HepG2 (cell line): ENCODE measurements around the gene ZC3H12A. TPM values are rescaled to one million over a fixed set of nuclear protein-coding genes. Genes with fewer than 3 reads are reported as not detected.

Source experiments
- AHR ChIP-seq: IDR thresholded peaks from 2 replicates; pipeline ENCODE4 v1.6.1; 2018; ENCODE audit warnings: missing genetic modification reagents, missing compliant biosample characterization
- ATAD3A ChIP-seq: sonication (generic); formaldehyde crosslinking; IDR thresholded peaks from 2 replicates; pipeline ENCODE4 v1.4.0; 2020; ENCODE audit warnings: missing genetic modification reagents
- CCAR2 ChIP-seq: fragments of 200-400 bp; formaldehyde crosslinking; optimal IDR thresholded peaks from 2 replicates; pipeline ENCODE3; 2018; ENCODE audit warnings: low read depth, mild to moderate bottlenecking, low read length, moderate library complexity
- HDAC6 ChIP-seq: fragments of 200-600 bp; sonication (generic); IDR thresholded peaks from 2 replicates; pipeline ENCODE4 v1.7.0; 2017; ENCODE audit warnings: mild to moderate bottlenecking, antibody characterized with exemption, low read length, low read depth
- HNF4A ChIP-seq: sonication (generic); formaldehyde crosslinking; IDR thresholded peaks from 2 replicates; pipeline ENCODE4 v1.4.0; 2020; ENCODE audit warnings: missing genetic modification reagents
- HOXA3 ChIP-seq: sonication (generic); formaldehyde crosslinking; IDR thresholded peaks from 2 replicates; pipeline ENCODE4 v1.5.0; 2020; ENCODE audit warnings: missing genetic modification reagents
- JARID2 ChIP-seq: sonication (generic); formaldehyde crosslinking; IDR thresholded peaks from 2 replicates; pipeline ENCODE4 v1.8.1; 2023; ENCODE audit warnings: missing genetic modification reagents, inconsistent platforms; ENCODE audit not compliant: insufficient replicate concordance
- KDM1A ChIP-seq: IDR thresholded peaks from 2 replicates; pipeline ENCODE4 v1.6.1; 2016; ENCODE audit warnings: missing compliant biosample characterization
- NFE2L1 ChIP-seq: sonication (generic); formaldehyde crosslinking; IDR thresholded peaks from 2 replicates; pipeline ENCODE4 v1.4.0; 2020; ENCODE audit warnings: missing genetic modification reagents, mild to moderate bottlenecking, borderline replicate concordance
- RFXANK ChIP-seq: IDR thresholded peaks from 2 replicates; pipeline ENCODE4 v1.6.1; 2016
- ZFX ChIP-seq: sonication (generic); formaldehyde crosslinking; IDR thresholded peaks from 2 replicates; pipeline ENCODE4 v1.4.0; 2020; ENCODE audit warnings: mild to moderate bottlenecking, low read depth, missing genetic modification reagents, moderate library complexity
- ZNF792 ChIP-seq: IDR thresholded peaks from 2 replicates; pipeline ENCODE4 v1.6.1; 2016
- ZNF841 ChIP-seq: sonication (generic); formaldehyde crosslinking; IDR thresholded peaks from 2 replicates; pipeline ENCODE4 v1.8.1; 2023; ENCODE audit warnings: missing genetic modification reagents, borderline replicate concordance
- ZSCAN30 ChIP-seq: sonication (generic); formaldehyde crosslinking; IDR thresholded peaks from 2 replicates; pipeline ENCODE4 v1.5.0; 2020; ENCODE audit warnings: mild to moderate bottlenecking, missing genetic modification reagents
- polyA plus RNA-seq, 8 experiments: library from polyadenylated mRNA; depleted of rRNA in 3 of 8; stranded (reverse) in 7 of 8; unstranded in 1 of 8; fragments of >200 nt; fragmentation: Illumina TruSeq in 4 of 8; extraction: Trizol in 4 of 8; gene quantifications; 2 replicates each; pipeline versions ENCODE4 v1.2.1 to v1.2.3, GENCODE V29; 2011 to 2016; ENCODE audit warnings: low read depth in 4 of 8, missing spikeins in 1 of 8, mixed read lengths in 1 of 8; ENCODE audit not compliant: insufficient read depth in 1 of 8
- total RNA-seq, 5 experiments: library from RNA; depleted of rRNA; stranded (reverse); fragments of >200 nt; fragmentation: Illumina TruSeq; extraction: Trizol; gene quantifications; 2 replicates each; pipeline ENCODE4 v1.2.3, GENCODE V29; 2016; ENCODE audit warnings: low read depth in 1 of 5
- TF ChIP-seq, protein P1 (sequence below): sonication (generic); formaldehyde crosslinking; IDR thresholded peaks from 2 replicates; pipeline ENCODE4 v1.4.0; 2020; ENCODE audit warnings: missing genetic modification reagents, mild to moderate bottlenecking, borderline replicate concordance
- TF ChIP-seq, protein P2 (sequence below): sonication (generic); formaldehyde crosslinking; IDR thresholded peaks from 2 replicates; pipeline ENCODE4 v1.4.0; 2020; ENCODE audit warnings: missing genetic modification reagents, borderline replicate concordance
- TF ChIP-seq, protein P3 (sequence below): sonication (generic); formaldehyde crosslinking; IDR thresholded peaks from 2 replicates; pipeline ENCODE4 v1.4.0; 2020; ENCODE audit warnings: missing genetic modification reagents, borderline replicate concordance

The ZC3H12A gene
- total and polyA plus RNA-seq, 2 of the 13 experiments (the other 11 are each of a cell fraction or from before 2014, with no cell fraction given): 6.8 to 13.3 TPM

DNA sequence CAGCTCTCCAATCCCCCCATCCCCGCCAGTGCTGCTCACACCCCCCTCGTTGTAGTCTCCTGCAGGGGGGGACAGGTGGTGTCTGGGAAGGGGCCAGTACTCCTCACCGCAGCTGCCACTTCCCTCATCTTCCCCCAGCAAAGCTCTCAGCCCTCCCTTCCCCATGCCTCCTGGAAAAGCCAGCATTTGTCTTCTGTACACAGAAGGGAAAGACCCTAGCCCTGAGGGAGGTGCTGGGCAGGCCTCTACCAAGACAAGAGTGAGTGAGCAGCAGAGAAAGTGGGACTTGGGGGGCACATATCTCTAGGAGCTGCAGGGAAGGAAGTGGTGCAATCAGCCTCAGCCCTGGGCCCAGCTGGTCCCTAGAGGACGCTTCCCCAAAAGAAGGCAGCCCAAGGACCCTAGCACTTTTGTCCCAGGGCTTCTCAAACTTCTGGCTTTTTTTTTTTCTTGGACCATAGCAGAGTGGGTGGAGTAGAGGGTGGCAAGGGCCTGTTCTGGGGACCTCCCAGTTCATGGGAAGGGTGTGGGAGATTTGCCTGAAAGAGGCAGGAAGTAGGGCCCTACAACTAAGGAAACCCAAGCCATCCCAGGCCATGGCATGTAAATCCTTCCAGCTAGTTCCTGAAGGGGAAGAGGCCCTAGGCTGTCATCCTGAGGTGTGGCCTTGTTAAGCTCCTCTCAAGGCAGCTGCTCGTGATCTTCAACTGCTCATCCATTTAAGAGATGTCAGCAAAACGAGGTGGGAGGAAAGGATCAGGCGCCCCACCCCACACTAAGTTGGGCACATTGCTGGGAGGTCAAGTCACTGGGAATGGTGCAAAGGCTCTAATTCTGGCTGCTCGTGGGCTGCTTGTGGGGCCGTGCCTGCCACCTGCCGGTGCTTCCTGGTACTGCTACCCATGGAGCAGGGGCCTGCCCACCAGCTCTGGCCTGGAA, 12.6 kb downstream of the ZC3H12A start (continued):
- TF ChIP-seq, protein P1, sequence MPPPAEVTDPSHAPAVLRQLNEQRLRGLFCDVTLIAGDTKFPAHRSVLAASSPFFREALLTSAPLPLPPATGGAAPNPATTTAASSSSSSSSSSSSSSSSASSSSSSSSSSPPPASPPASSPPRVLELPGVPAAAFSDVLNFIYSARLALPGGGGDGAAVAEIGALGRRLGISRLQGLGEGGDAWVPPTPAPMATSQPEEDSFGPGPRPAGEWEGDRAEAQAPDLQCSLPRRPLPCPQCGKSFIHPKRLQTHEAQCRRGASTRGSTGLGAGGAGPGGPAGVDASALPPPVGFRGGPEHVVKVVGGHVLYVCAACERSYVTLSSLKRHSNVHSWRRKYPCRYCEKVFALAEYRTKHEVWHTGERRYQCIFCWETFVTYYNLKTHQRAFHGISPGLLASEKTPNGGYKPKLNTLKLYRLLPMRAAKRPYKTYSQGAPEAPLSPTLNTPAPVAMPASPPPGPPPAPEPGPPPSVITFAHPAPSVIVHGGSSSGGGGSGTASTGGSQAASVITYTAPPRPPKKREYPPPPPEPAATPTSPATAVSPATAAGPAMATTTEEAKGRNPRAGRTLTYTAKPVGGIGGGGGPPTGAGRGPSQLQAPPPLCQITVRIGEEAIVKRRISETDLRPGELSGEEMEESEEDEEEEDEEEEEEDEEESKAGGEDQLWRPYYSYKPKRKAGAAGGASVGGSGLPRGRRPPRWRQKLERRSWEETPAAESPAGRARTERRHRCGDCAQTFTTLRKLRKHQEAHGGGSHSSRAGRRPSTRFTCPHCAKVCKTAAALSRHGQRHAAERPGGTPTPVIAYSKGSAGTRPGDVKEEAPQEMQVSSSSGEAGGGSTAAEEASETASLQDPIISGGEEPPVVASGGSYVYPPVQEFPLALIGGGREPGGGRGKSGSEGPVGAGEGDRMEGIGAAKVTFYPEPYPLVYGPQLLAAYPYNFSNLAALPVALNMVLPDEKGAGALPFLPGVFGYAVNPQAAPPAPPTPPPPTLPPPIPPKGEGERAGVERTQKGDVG (CRISPR knock-in tag): no peak
- TF ChIP-seq ZFX (0 out of 2 replicates have a peak, but pooled peaks have one; percentile 16), NFE2L1 (CRISPR knock-in tag) (no peak), HNF4A (no peak; the same call in 1 of the 2 replicates), JARID2 (CRISPR knock-in tag) (no peak), HDAC6 (no peak), RFXANK (CRISPR knock-in tag) (no peak), ZSCAN30 (CRISPR knock-in tag) (no peak), KDM1A (CRISPR knock-in tag) (no peak), ZNF841 (CRISPR knock-in tag) (no peak), ATAD3A (CRISPR knock-in tag) (no peak), CCAR2 (no peak), HOXA3 (no peak), ZNF792 (no peak), AHR (CRISPR knock-in tag) (no peak)
- TF ChIP-seq, protein P2, sequence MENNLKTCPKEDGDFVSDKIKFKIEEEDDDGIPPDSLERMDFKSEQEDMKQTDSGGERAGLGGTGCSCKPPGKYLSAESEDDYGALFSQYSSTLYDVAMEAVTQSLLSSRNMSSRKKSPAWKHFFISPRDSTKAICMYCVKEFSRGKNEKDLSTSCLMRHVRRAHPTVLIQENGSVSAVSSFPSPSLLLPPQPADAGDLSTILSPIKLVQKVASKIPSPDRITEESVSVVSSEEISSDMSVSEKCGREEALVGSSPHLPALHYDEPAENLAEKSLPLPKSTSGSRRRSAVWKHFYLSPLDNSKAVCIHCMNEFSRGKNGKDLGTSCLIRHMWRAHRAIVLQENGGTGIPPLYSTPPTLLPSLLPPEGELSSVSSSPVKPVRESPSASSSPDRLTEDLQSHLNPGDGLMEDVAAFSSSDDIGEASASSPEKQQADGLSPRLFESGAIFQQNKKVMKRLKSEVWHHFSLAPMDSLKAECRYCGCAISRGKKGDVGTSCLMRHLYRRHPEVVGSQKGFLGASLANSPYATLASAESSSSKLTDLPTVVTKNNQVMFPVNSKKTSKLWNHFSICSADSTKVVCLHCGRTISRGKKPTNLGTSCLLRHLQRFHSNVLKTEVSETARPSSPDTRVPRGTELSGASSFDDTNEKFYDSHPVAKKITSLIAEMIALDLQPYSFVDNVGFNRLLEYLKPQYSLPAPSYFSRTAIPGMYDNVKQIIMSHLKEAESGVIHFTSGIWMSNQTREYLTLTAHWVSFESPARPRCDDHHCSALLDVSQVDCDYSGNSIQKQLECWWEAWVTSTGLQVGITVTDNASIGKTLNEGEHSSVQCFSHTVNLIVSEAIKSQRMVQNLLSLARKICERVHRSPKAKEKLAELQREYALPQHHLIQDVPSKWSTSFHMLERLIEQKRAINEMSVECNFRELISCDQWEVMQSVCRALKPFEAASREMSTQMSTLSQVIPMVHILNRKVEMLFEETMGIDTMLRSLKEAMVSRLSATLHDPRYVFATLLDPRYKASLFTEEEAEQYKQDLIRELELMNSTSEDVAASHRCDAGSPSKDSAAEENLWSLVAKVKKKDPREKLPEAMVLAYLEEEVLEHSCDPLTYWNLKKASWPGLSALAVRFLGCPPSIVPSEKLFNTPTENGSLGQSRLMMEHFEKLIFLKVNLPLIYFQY (CRISPR knock-in tag): no peak
- TF ChIP-seq, protein P3, sequence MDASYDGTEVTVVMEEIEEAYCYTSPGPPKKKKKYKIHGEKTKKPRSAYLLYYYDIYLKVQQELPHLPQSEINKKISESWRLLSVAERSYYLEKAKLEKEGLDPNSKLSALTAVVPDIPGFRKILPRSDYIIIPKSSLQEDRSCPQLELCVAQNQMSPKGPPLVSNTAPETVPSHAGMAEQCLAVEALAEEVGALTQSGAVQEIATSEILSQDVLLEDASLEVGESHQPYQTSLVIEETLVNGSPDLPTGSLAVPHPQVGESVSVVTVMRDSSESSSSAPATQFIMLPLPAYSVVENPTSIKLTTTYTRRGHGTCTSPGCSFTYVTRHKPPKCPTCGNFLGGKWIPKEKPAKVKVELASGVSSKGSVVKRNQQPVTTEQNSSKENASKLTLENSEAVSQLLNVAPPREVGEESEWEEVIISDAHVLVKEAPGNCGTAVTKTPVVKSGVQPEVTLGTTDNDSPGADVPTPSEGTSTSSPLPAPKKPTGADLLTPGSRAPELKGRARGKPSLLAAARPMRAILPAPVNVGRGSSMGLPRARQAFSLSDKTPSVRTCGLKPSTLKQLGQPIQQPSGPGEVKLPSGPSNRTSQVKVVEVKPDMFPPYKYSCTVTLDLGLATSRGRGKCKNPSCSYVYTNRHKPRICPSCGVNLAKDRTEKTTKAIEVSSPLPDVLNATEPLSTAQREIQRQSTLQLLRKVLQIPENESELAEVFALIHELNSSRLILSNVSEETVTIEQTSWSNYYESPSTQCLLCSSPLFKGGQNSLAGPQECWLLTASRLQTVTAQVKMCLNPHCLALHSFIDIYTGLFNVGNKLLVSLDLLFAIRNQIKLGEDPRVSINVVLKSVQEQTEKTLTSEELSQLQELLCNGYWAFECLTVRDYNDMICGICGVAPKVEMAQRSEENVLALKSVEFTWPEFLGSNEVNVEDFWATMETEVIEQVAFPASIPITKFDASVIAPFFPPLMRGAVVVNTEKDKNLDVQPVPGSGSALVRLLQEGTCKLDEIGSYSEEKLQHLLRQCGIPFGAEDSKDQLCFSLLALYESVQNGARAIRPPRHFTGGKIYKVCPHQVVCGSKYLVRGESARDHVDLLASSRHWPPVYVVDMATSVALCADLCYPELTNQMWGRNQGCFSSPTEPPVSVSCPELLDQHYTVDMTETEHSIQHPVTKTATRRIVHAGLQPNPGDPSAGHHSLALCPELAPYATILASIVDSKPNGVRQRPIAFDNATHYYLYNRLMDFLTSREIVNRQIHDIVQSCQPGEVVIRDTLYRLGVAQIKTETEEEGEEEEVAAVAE (CRISPR knock-in tag): peak; percentile 43; the same call in 1 of the 2 replicates
